Measurements from ENCODE around the gene CYP4F22. TPM values are rescaled to one million over a fixed set of nuclear protein-coding genes. Genes with fewer than 3 reads are reported as not detected.

Gene CYP4F22
- total and polyA plus RNA-seq, 12 donors = 0.11 to 0.34 TPM; not detected in 10

GRCh38 chr19:15563931-15564330 lies 55.6 kb downstream of the CYP4F22 start:
- 57 to 73% (median 64%) methylated on average over 6 to 14 of the region's 14 CpGs for WGBS, 4 donors
- H3K27ac ChIP-seq = no peak overlapping the region
- DNase-seq = no peak
- peaks cover 0 to 5% of the 10 kb centered on the region in 2 donors for H3K4me1 ChIP-seq (replicated peaks in 1 of 2)
- H3K4me3 ChIP-seq = no peak overlapping the region
- intact Hi-C loops (cut with DNase I) = no loop called here
- H3K27me3 ChIP-seq = no peaks in the 10 kb centered on the region
- no peaks in the 10 kb centered on the region for H3K36me3 ChIP-seq (replicated peaks in 1 of 2)
- no peaks in the 10 kb centered on the region for H3K9me3 ChIP-seq (replicated peaks in 1 of 3)
- TF ChIP-seq POLR2A (IDR thresholded peaks at IDR 0.05) = no peak
- TF ChIP-seq, protein P1, sequence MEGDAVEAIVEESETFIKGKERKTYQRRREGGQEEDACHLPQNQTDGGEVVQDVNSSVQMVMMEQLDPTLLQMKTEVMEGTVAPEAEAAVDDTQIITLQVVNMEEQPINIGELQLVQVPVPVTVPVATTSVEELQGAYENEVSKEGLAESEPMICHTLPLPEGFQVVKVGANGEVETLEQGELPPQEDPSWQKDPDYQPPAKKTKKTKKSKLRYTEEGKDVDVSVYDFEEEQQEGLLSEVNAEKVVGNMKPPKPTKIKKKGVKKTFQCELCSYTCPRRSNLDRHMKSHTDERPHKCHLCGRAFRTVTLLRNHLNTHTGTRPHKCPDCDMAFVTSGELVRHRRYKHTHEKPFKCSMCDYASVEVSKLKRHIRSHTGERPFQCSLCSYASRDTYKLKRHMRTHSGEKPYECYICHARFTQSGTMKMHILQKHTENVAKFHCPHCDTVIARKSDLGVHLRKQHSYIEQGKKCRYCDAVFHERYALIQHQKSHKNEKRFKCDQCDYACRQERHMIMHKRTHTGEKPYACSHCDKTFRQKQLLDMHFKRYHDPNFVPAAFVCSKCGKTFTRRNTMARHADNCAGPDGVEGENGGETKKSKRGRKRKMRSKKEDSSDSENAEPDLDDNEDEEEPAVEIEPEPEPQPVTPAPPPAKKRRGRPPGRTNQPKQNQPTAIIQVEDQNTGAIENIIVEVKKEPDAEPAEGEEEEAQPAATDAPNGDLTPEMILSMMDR (IDR thresholded peaks at IDR 0.05) = no peak

- Histone ChIP-seq H3K36me3 (replicated peaks in 1 of 2) (no peaks in the 10 kb centered on the region), H3K4me1 (replicated peaks in 1 of 2) (peaks cover 0 to 5% of the 10 kb centered on the region in 2 donors), H3K27me3 (peaks cover under 1% of the 10 kb centered on the region), H3K27ac (no peak overlapping the region), H3K9me3 (replicated peaks in 1 of 3) (no peaks in the 10 kb centered on the region), H3K4me3 (no peak overlapping the region)
- intact Hi-C loops (cut with DNase I) = no loop called here
- WGBS, 4 donors = 76 to 89% (median 87%) methylated on average over 7 of the region's 7 CpGs
- no peak for DNase-seq
- TF ChIP-seq, protein P1 (IDR thresholded peaks at IDR 0.05) = no peak
- no peak for TF ChIP-seq POLR2A (IDR thresholded peaks at IDR 0.05)
These were observed 56.3 kb downstream of the CYP4F22 start for GRCh38 chr19:15564534-15565168.

DNA sequence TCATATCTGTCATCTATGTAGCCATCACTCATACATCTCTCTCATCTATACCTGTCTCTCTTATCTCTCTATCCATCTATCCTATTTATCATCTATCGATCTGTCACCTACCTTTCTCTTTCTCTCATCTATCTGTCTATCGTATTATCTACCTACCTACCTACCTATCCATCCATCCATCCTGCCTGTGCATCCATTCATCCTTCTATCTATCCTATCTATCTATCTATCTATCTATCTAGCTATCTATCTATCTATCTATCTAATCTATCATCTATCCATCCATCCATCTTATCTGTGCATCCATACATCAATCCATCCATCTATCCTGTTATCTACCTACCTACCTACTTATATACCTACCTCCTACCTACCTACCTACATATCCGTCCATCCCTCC lies 62.1 kb downstream of the CYP4F22 start:
- H3K4me3 ChIP-seq = no peak overlapping the region
- peaks cover 4% of the 10 kb centered on the region for H3K27me3 ChIP-seq
- TF ChIP-seq POLR2A (IDR thresholded peaks at IDR 0.05) = no peak
- TF ChIP-seq, protein P1 (IDR thresholded peaks at IDR 0.05) = no peak
- DNase-seq = no peak
- 79 to 84% (median 82%) methylated on average over 3 of the region's 3 CpGs for WGBS, 4 donors
- intact Hi-C loops (cut with DNase I) = no loop called here
- H3K9me3 ChIP-seq (replicated peaks in 1 of 3) = no peaks in the 10 kb centered on the region
- no peaks in the 10 kb centered on the region for H3K4me1 ChIP-seq (replicated peaks in 1 of 2)
- H3K27ac ChIP-seq = no peak overlapping the region
- H3K36me3 ChIP-seq (replicated peaks in 1 of 2) = no peaks in the 10 kb centered on the region

DNA sequence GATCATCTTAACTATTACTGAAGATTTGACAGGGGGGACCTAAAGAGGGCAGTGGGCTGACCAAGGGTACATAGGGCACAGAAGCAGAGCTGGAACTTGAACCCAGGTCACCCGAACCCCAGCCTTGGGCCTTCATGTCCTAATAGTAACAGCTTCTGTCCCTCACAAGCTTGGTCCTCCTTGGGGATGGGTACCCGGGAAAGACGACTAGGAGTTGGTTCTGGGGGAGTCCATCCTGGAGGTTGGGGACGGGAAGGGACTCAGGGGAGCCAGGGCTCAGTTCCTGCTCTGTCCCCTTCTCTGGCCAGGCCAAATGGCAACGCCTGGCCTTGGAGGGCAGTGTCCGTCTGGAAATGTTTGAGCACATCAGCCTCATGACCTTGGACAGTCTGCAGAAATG lies 67.1 kb downstream of the CYP4F22 start:
- Histone ChIP-seq H3K4me3 (no peak overlapping the region), H3K9me3 (replicated peaks in 1 of 3) (no peaks in the 10 kb centered on the region), H3K36me3 (replicated peaks in 1 of 2) (no peaks in the 10 kb centered on the region), H3K27me3 (no peaks in the 10 kb centered on the region), H3K4me1 (replicated peaks in 1 of 2) (no peaks in the 10 kb centered on the region), H3K27ac (no peak overlapping the region)
- TF ChIP-seq, protein P1 (IDR thresholded peaks at IDR 0.05) = no peak
- TF ChIP-seq POLR2A (IDR thresholded peaks at IDR 0.05) = no peak
- DNase-seq = no peak
- intact Hi-C loops (cut with DNase I) = no loop called here
- WGBS, 4 donors = 53 to 74% (median 56%) methylated on average over 4 to 6 of the region's 6 CpGs
